ENCODE measurements around the gene ZDHHC11. TPM values are rescaled to one million over a fixed set of nuclear protein-coding genes. Genes with fewer than 3 reads are reported as not detected.

Gene ZDHHC11
- total RNA-seq, 3 donors from 2014 or later = 3.0 to 11.3 (median 9.5) TPM

GRCh38 chr5:861442-862366 is 10.9 kb upstream of the ZDHHC11 start:
- Histone ChIP-seq H3K4me3 (no peak overlapping the region), H3K27me3 (no peaks in the 10 kb centered on the region), H3K9me3 (no peaks in the 10 kb centered on the region), H3K36me3 (no peaks in the 10 kb centered on the region), H3K27ac (no peak overlapping the region), H3K4me1 (no peaks in the 10 kb centered on the region)
- no peak for DNase-seq (ENCODE audit: low spot score in 2 of 2)
- intact Hi-C loops (cut with DNase I; ENCODE audit: low total_unique reads) = no loop called here
- TF ChIP-seq CTCF (IDR thresholded peaks at IDR 0.05) (no peak), POLR2A (IDR thresholded peaks at IDR 0.05) (no peak), POLR2AphosphoS5 (IDR thresholded peaks at IDR 0.05) (no peak)

- no peak for DNase-seq (ENCODE audit: low spot score in 2 of 2)
- no peak for TF ChIP-seq CTCF (IDR thresholded peaks at IDR 0.05)
- no peak for TF ChIP-seq POLR2A (IDR thresholded peaks at IDR 0.05)
- no peak for TF ChIP-seq POLR2AphosphoS5 (IDR thresholded peaks at IDR 0.05)
- H3K36me3 ChIP-seq = no peaks in the 10 kb centered on the region
- H3K27ac ChIP-seq = no peak overlapping the region
- H3K9me3 ChIP-seq = no peaks in the 10 kb centered on the region
- H3K4me3 ChIP-seq = no peak overlapping the region
- no peaks in the 10 kb centered on the region for H3K4me1 ChIP-seq
- H3K27me3 ChIP-seq = no peaks in the 10 kb centered on the region
- intact Hi-C loops (cut with DNase I; ENCODE audit: low total_unique reads) = no loop called here
Measured at GRCh38 chr5:860506-861150, 9.8 kb upstream of the ZDHHC11 start.

GRCh38 chr5:859798-860296 is 9.1 kb upstream of the ZDHHC11 start:
- Histone ChIP-seq H3K9me3 (no peaks in the 10 kb centered on the region), H3K4me3 (no peak overlapping the region), H3K36me3 (no peaks in the 10 kb centered on the region), H3K27me3 (no peaks in the 10 kb centered on the region), H3K4me1 (no peaks in the 10 kb centered on the region), H3K27ac (no peak overlapping the region)
- intact Hi-C loops (cut with DNase I; ENCODE audit: low total_unique reads) = no loop called here
- DNase-seq (ENCODE audit: low spot score in 2 of 2) = no peak
- no peak for TF ChIP-seq CTCF (IDR thresholded peaks at IDR 0.05)
- TF ChIP-seq POLR2AphosphoS5 (IDR thresholded peaks at IDR 0.05) = no peak
- TF ChIP-seq POLR2A (IDR thresholded peaks at IDR 0.05) = no peak

GRCh38 chr5:859391-859790 is 8.6 kb upstream of the ZDHHC11 start:
- H3K36me3 ChIP-seq = no peaks in the 10 kb centered on the region
- no peaks in the 10 kb centered on the region for H3K9me3 ChIP-seq
- intact Hi-C loops (cut with DNase I; ENCODE audit: low total_unique reads) = no loop called here
- no peak overlapping the region for H3K4me3 ChIP-seq
- TF ChIP-seq CTCF (IDR thresholded peaks at IDR 0.05) (no peak), POLR2AphosphoS5 (IDR thresholded peaks at IDR 0.05) (no peak), POLR2A (IDR thresholded peaks at IDR 0.05) (no peak)
- H3K27me3 ChIP-seq = no peaks in the 10 kb centered on the region
- no peak overlapping the region for H3K27ac ChIP-seq
- no peaks in the 10 kb centered on the region for H3K4me1 ChIP-seq
- DNase-seq (ENCODE audit: low spot score in 2 of 2) = no peak

- no peaks in the 10 kb centered on the region for H3K9me3 ChIP-seq
- TF ChIP-seq POLR2AphosphoS5 (IDR thresholded peaks at IDR 0.05) (no peak), POLR2A (IDR thresholded peaks at IDR 0.05) (no peak)
- intact Hi-C loops (cut with DNase I; ENCODE audit: low total_unique reads) = no loop called here
Measured at GRCh38 chr5:858726-859125, 7.9 kb upstream of the ZDHHC11 start.

More at GRCh38 chr5:858726-859125, 7.9 kb upstream of the ZDHHC11 start:
- no peak for DNase-seq (ENCODE audit: low spot score in 2 of 2)
- Histone ChIP-seq H3K36me3 (no peaks in the 10 kb centered on the region), H3K27me3 (no peaks in the 10 kb centered on the region), H3K4me3 (no peak overlapping the region), H3K4me1 (no peaks in the 10 kb centered on the region), H3K27ac (no peak overlapping the region)
